Thoracic aorta (tissue), 2 donors: ENCODE data around the gene TCAIM. TPM values are rescaled to one million over a fixed set of nuclear protein-coding genes. Genes with fewer than 3 reads are reported as not detected.

Source experiments
- ATAC-seq: fragments of 150-250 bp; one replicate; pipeline ENCODE4 v1.8.0; 2017; ENCODE audit warnings: low read depth; ENCODE audit not compliant: insufficient number of reproducible peaks, low FRiP score
- DNase-seq: peaks from one replicate; pipeline ENCODE4 v3.0.0-alpha.2; 2020; ENCODE audit warnings: low spot score
- H3K27ac ChIP-seq, 2 donors: fragments of 200-600 bp; sonication (generic); 1 replicate in 1 of 2; 2 replicates in 1 of 2; pipeline ENCODE4 v1.5.1; 2016; ENCODE audit warnings: mild to moderate bottlenecking in 2 of 2, moderate library complexity in 2 of 2
- H3K27me3 ChIP-seq: fragments of 200-600 bp; sonication (generic); replicated peaks from 2 replicates; pipeline ENCODE4 v1.6.0; 2016; ENCODE audit warnings: mild to moderate bottlenecking; ENCODE audit not compliant: insufficient read depth
- H3K36me3 ChIP-seq: fragments of 200-600 bp; sonication (generic); one replicate; pipeline ENCODE4 v1.5.1; 2016
- H3K4me1 ChIP-seq, 2 donors: fragments of 200-600 bp; sonication (generic); 1 replicate in 1 of 2; 2 replicates in 1 of 2; pipeline versions ENCODE4 v1.5.1 to v1.6.0; 2016; ENCODE audit warnings: low read depth in 2 of 2, mild to moderate bottlenecking in 1 of 2; ENCODE audit not compliant: control insufficient read depth in 1 of 2
- H3K4me3 ChIP-seq: fragments of 200-600 bp; sonication (generic); 2 replicates; pipeline ENCODE4 v1.5.1; 2016; ENCODE audit warnings: mild to moderate bottlenecking
- H3K9me3 ChIP-seq: fragments of 200-600 bp; sonication (generic); 2 replicates; pipeline ENCODE4 v1.5.1; 2016
- total RNA-seq, 2 donors: library from RNA; depleted of rRNA; stranded (reverse); fragments of >200 nt; gene quantifications; one replicate each; pipeline versions ENCODE4 v1.1.0 to v1.2.3, GENCODE V29; 2016
- TF ChIP-seq, protein P1 (sequence below): fragments of 200-600 bp; sonication (generic); IDR thresholded peaks from one replicate; pipeline ENCODE4 v1.5.1; 2019; ENCODE audit warnings: antibody characterized with exemption

TCAIM gene
- total RNA-seq, 2 donors from 2014 or later: 14.8 to 32.1 TPM

DNA sequence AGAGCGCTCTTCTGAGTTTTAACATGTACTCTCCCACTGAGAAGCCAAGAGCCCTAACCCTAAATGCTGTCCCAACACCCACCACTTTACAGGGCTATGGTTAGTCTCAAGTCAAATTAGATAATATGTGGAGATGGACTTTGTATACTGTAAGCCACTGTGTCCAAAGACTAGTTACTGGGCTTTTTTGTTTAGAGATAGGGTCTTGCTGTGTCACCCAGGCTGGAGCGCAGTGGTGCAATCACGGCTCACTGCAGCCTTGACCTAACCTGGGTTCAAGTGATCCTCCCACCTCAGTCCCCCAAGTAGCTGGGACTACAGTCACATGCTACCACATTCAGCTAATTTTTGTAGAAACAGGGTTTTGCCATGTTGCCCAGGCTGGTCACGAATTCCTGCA lies 115.7 kb downstream of the TCAIM start:
- Histone ChIP-seq H3K9me3 (no peaks in the 10 kb centered on the region), H3K4me1 (no peaks in the 10 kb centered on the region), H3K27me3 (no peaks in the 10 kb centered on the region), H3K4me3 (no peak overlapping the region), H3K27ac (no peak overlapping the region), H3K36me3 (peaks cover 56% of the 10 kb centered on the region)
- ATAC-seq (no peak), DNase-seq (no peak)
- TF ChIP-seq, protein P1, sequence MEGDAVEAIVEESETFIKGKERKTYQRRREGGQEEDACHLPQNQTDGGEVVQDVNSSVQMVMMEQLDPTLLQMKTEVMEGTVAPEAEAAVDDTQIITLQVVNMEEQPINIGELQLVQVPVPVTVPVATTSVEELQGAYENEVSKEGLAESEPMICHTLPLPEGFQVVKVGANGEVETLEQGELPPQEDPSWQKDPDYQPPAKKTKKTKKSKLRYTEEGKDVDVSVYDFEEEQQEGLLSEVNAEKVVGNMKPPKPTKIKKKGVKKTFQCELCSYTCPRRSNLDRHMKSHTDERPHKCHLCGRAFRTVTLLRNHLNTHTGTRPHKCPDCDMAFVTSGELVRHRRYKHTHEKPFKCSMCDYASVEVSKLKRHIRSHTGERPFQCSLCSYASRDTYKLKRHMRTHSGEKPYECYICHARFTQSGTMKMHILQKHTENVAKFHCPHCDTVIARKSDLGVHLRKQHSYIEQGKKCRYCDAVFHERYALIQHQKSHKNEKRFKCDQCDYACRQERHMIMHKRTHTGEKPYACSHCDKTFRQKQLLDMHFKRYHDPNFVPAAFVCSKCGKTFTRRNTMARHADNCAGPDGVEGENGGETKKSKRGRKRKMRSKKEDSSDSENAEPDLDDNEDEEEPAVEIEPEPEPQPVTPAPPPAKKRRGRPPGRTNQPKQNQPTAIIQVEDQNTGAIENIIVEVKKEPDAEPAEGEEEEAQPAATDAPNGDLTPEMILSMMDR: no peak

GRCh38 chr3:44455318-44455717 lies 116.8 kb downstream of the TCAIM start:
- TF ChIP-seq, protein P1: no peak
- Histone ChIP-seq H3K4me3 (no peak overlapping the region), H3K27ac (no peak overlapping the region), H3K36me3 (peaks cover 45% of the 10 kb centered on the region), H3K27me3 (no peaks in the 10 kb centered on the region), H3K9me3 (no peaks in the 10 kb centered on the region), H3K4me1 (no peaks in the 10 kb centered on the region)
- ATAC-seq (no peak), DNase-seq (no peak)

Other genes starting within 250 kb of the TCAIM start
- not detected for gene TOPAZ1, start 96.9 kb upstream of the TCAIM start, total RNA-seq
- gene ZNF445, start 138.9 kb downstream of the TCAIM start, total RNA-seq: 10 to 100 TPM in 1 of 2 donors, 1 to 10 TPM in 1; 9.2 to 15.7 TPM
- gene ZKSCAN7, start 216.4 kb downstream of the TCAIM start, total RNA-seq: 1 to 10 TPM; 2.5 to 5.4 TPM
- gene ZNF660, start 246.2 kb downstream of the TCAIM start, total RNA-seq: 1 to 10 TPM; 3.8 to 6.4 TPM